NCI-H1048 (cell line): ENCODE data around the gene NINJ1.

ENCODE experiments used
- DNase-seq: peaks from one replicate; lab custom pipeline; 2025; lab: John Stamatoyannopoulos, UW

The NINJ1 gene

GRCh38 chr9:93132287-93132927 lies 1.6 kb downstream of the NINJ1 start:
- no peak for DNase-seq

GRCh38 chr9:93131599-93132286 lies 2.3 kb downstream of the NINJ1 start:
- no peak for DNase-seq

- no peak for DNase-seq
Observed at GRCh38 chr9:93130861-93131481, 3.1 kb downstream of the NINJ1 start.

- no peak for DNase-seq
Observed at GRCh38 chr9:93129691-93130500, 4.2 kb downstream of the NINJ1 start.

GRCh38 chr9:93129286-93129685 lies 4.8 kb downstream of the NINJ1 start:
- DNase-seq: no peak

- DNase-seq: no peak
Observed at GRCh38 chr9:93128715-93129224, 5.3 kb downstream of the NINJ1 start.

GRCh38 chr9:93128011-93128714 lies 5.9 kb downstream of the NINJ1 start:
- DNase-seq: no peak

- no peak for DNase-seq
Observed at GRCh38 chr9:93127395-93127911, 6.6 kb downstream of the NINJ1 start.

- no peak for DNase-seq
Observed at GRCh38 chr9:93126825-93127368, 7.2 kb downstream of the NINJ1 start.

- no peak for DNase-seq
Observed at GRCh38 chr9:93126151-93126781, 7.8 kb downstream of the NINJ1 start.

- no peak for DNase-seq
Observed at GRCh38 chr9:93125331-93125894, 8.6 kb downstream of the NINJ1 start.

GRCh38 chr9:93124793-93125192 lies 9.3 kb downstream of the NINJ1 start:
- no peak for DNase-seq

GRCh38 chr9:93123561-93124283 lies 10.3 kb downstream of the NINJ1 start:
- no peak for DNase-seq

- DNase-seq: no peak
Observed at GRCh38 chr9:93122721-93123221, 11.3 kb downstream of the NINJ1 start.

GRCh38 chr9:93121316-93122241 lies 12.5 kb downstream of the NINJ1 start:
- no peak for DNase-seq

GRCh38 chr9:93120846-93121315 lies 13.2 kb downstream of the NINJ1 start:
- no peak for DNase-seq

GRCh38 chr9:93119953-93120845 lies 13.9 kb downstream of the NINJ1 start:
- no peak for DNase-seq
